IPS DF 4.7 (cell line): ENCODE data around the gene COL15A1.

Source experiments
- DNase-seq: peaks from one replicate; pipeline ENCODE4 v3.0.0-alpha.2; 2013; ENCODE audit warnings: low spot score; ENCODE audit errors: extremely low read depth

COL15A1 gene

GRCh38 chr9:99011161-99011709 is 67.5 kb downstream of the COL15A1 start:
- no peak for DNase-seq

DNA sequence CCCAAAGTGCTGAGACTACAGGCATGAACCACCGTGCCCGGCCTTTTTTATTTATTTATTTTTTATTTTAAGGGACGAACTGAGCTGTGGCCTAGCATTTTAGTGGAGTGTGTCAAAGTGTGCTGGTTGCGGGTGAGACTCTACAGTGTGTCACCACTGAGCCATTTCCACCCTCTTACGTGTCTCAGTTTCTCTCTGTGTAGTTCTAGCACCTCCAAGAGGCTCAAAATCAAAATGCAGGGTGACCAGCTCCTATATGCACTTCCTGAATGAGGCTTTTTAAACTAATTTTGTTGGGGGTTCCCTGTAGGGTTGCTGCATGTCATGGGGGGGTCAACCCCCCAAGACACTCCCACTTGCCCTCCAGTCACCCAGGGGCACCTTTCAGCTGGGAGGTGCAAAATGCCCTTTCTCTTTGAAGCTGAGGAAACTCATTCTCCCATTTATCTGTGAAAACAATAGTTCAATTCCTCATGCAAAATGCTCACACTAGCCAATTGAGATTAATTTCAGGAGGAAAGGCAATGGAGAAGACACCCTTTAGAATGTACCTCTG is 69.3 kb downstream of the COL15A1 start:
- DNase-seq, result no peak

- no peak for DNase-seq
These were observed 69.8 kb downstream of the COL15A1 start for GRCh38 chr9:99013550-99013949.

DNA sequence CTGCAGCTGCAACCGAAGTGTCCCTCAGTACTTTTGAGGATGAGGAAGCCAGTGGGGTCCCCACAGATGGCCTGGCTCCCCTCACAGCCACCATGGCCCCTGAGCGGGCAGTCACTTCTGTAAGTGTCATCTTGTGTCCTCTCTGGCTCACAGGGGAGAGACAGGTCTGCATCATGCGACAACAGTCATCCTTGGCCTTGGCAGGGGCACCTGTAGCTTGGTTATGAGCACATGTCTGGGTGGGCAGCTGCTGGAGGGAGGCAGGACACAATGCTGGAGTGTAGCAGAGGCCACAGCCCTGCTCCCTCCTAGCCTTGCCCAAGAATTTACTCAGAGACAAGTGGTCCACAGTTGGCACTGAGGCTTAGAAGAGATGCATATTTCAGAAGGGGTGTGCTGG is 71.7 kb downstream of the COL15A1 start:
- DNase-seq, result no peak

DNA sequence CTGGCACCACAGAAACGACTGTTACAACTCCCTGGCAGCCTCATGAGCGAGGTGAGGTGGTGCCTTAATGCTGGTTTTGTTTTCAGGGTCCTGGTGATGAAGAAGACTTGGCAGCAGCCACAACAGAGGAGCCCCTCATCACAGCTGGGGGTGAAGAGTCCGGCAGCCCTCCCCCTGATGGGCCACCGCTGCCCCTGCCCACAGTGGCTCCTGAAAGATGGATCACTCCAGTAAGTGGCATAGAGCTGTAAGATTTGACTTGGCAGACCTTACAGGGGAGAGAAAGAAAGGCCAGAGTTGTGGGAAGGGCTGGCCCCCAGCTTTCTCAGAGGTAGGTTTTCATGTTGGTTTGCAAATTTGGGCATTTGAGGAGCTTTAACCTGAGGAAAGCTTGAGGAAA is 72.2 kb downstream of the COL15A1 start:
- no peak for DNase-seq

DNA sequence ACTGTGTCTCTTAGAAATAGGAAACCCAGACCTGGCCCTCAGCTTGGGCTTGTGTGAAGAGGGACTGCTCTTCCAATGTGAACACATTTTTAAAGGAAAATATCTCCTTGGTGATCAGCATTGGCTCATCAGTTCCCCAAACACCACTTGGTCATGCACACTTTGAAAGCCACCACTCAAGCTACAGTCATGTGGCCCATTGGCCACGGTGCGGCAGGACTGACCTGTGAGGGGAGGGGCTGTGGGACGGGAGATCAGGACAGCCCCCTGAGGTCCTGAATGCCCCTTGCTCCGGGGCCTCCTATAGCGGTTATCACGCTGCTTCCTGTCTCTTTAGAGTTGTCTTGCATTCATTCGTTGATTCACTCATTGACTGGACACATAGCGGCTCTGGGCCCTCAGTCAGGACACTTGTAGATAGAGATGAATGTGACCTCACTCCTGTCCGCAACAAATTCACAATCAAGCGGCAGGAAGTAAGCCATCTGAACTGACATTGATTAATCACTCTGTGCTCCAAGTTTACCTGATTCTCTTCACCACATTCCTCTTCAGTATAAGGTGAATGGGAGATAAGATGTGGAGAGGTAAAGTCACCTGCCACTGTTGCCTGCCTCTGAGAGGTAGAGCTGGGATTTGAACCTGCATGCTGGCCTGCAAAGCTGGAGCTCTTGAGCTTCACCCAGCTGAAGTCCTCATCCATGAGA is 73.1 kb downstream of the COL15A1 start:
- no peak for DNase-seq

GRCh38 chr9:99018653-99019052 is 74.9 kb downstream of the COL15A1 start:
- DNase-seq, result no peak

GRCh38 chr9:99019510-99020331 is 76.0 kb downstream of the COL15A1 start:
- DNase-seq, result no peak

DNA sequence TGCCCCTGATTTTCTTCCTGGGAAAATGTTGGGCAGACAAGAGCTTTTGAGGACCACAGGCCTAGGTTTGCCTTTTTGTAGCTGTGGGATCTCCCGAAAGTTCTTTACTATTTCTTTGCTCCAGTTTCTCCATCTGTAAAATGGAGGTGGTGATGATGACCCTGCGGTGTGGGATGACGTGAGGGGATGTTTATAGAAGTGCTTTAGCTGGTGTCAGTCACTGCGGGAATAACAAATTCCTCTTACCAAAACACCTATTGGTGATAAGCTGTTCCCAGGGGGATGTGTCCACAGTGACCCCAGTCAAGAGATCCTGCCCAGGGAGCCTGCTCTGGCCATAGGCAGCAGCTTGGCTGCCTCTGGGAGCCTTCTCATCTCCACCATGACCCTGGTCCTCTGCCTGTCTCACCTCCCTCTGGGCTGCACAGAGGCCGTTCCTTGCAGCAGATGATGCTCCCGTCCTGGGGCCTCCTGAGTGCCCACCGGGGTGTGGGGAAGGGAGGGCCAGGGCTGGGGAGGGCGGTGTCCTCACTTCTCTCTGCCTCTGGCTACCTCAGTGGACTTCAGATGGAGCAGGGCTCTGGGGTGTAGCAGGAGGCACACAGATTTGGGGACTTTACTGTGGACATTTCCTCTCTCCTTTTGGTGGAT is 77.2 kb downstream of the COL15A1 start:
- DNase-seq, result no peak

GRCh38 chr9:99021512-99021911 is 77.8 kb downstream of the COL15A1 start:
- no peak for DNase-seq

GRCh38 chr9:99023231-99023630 is 79.5 kb downstream of the COL15A1 start:
- DNase-seq, result no peak

DNA sequence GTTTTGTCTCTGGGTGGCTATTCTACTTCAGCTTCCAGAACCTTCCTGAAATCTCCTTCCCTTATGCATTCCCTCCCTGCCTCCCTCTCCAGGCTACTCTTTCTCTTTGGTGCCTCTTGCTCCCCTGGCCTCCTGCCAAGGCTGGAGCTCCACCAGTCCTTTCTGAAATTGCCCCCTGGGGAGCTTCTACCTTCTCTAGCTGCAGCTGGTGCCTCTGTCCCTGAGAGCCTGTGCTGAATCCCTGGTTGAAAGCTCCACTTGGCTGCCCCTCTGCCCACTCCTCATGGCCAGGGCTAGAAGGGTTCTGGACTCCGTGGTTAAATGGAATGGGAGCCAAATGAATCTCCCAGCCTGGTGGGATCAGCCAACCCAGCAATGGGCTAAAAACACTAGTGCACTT is 80.1 kb downstream of the COL15A1 start:
- no peak for DNase-seq

DNA sequence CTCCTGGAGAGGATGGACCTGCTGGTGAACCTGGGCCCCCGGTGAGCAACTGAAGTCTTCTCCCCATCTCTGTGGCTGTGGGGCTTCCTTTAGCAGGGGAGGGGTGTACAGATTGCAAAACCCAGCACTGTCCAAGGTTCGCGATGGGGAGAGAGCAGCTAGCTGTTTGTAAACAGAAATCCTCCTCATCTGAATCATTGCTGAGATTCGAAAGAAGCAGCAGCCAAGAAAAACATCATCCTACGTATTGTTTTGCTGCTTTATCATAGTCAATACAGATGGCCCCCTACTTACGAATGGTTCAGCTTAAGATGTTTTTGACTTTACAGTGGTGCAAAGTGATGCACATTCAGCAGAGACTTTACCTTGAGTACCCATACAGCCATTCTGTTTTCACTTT is 81.3 kb downstream of the COL15A1 start:
- DNase-seq, result no peak

DNA sequence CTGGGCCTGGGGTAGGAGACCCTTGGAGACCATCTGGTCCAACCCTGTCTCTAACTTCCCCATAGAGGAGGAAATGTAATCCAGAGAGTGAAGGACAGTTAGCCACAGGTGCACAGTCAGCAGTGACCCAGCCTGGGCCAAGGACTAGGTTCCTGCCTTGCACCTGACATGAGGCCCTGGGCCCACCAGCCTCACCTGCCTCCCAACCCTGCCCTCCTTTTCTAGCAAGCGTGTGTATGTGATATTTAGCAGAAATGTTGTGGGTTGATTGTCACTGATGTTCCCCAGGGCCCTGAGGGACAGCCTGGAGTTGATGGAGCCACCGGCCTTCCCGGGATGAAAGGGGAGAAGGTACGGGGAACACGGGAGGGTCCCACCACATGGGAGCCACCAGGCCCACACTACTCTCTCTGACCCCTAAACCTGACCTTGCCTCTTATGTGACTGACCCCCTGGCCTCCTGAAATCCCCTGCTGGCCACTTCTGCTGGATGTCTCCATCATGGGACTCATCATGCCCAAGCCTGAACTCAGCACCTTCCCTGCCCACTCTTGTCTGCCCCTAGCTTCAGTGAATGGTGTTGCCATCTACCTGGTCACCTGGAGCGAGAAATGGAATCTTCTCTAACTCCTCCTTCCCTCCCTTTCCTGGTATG is 82.0 kb downstream of the COL15A1 start:
- DNase-seq, result no peak

GRCh38 chr9:99026271-99026955 is 82.7 kb downstream of the COL15A1 start:
- DNase-seq, result no peak

DNA sequence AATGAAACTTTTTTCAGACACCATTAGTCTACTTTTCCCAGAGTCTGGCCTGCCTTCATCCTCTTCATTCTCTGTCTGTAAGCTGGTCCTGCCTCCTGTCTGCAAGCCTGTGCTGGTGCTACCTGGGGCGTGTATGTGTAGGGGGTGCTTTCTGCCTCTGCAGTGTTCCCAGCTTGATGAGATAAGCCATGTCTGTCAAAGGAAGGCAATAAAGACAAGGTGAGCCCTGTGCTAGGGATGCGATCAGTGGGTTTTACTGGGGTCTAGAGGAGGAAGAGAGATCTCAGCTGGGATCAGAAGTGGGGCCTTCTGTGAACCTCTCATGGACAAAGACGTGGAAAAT is 83.2 kb downstream of the COL15A1 start:
- DNase-seq, result no peak

GRCh38 chr9:99027443-99027842 is 83.7 kb downstream of the COL15A1 start:
- no peak for DNase-seq

DNA sequence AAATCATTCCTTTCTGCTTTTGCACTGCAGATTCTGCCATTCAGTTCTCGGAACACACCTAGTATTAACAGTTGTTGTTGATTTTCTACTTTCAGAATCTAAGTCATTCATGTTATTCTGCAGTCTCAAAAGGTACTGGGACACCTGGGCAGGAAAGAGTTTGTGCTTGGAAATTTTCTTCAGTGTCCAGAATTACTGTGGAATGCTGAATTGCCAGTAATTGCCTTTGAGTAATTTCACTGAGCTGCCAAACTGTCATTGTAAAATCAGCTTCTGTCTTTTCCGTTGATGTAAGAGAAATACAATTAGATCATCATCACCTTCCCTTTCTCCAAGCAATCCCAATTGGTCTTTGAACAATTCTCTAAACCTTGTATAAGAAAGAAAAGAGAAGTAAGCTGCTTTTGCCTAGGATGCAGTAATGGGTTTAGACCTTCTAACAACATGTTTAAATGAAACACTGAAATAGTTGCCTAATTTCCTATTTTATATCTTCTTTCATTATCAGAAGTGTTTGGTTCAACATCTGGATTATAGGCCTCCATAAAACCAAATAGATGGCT is 85.5 kb downstream of the COL15A1 start:
- no peak for DNase-seq

DNA sequence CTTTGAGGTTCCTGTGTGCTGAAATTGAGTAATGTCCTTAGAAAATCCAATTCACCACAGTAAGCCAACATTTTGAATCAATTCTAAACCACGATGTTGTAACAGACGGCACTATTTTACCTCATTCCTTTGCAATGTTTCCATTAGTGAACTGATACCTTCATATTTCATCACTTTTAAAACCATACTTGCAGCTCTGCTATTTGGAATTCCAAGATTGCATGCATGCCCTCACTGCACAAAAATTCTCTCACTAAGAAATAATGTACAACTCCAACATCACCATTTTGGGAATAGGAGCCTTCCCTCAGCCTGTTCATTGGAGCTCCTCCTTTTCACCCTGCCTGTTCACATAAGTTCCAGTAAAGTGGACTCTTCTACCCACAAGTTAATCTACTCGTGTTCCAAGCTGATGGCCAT is 86.4 kb downstream of the COL15A1 start:
- no peak for DNase-seq

- no peak for DNase-seq
These were observed 87.0 kb downstream of the COL15A1 start for GRCh38 chr9:99030610-99031109.
